Panc1 (cell line): ENCODE data around the gene TOR1AIP2.

Experiments used
- CTCF ChIP-seq: fragments of 450-650 bp; IDR thresholded peaks from 2 replicates; pipeline ENCODE4 v1.5.1; 2017; ENCODE audit warnings: mild to moderate bottlenecking
- POLR2AphosphoS5 ChIP-seq: IDR thresholded peaks from 2 replicates; pipeline ENCODE4 v1.6.1; 2012; ENCODE audit warnings: mild to moderate bottlenecking, low read depth, low read length, moderate library complexity
- REST ChIP-seq, 2 experiments: IDR thresholded peaks; 2 replicates each; pipeline ENCODE4 v1.6.1; 2011 to 2012; ENCODE audit warnings: low read depth in 2 of 2, control low read depth in 1 of 2, low read length in 1 of 2, mild to moderate bottlenecking in 1 of 2, moderate library complexity in 1 of 2; ENCODE audit not compliant: insufficient read depth in 1 of 2

GRCh38 chr1:179813626-179814545, 63.7 kb downstream of the TOR1AIP2 start:
- TF ChIP-seq REST (IDR thresholded peaks at IDR 0.05; ENCODE audit: insufficient read depth in 1 of 2, low read depth in 2 of 2, low read length in 1 of 2), result no peak
- TF ChIP-seq POLR2AphosphoS5, result no peak
- no peak for TF ChIP-seq CTCF
